PC-9 (cell line): ENCODE results near the gene TMPRSS5. TPM values are rescaled to one million over a fixed set of nuclear protein-coding genes. Genes with fewer than 3 reads are reported as not detected.
"Not testable (repeated sequence)": the region's sequence is repeated elsewhere in the genome, so short reads cannot be mapped to it uniquely, and the experiment has no call there.

Experiments
- BruUV-seq: library from RNA; stranded (reverse); fragments of 400-500 nt; replicated peaks from 2 replicates; lab custom pipeline; 2021; lab: Mats Ljungman, UMichigan
- CTCF ChIA-PET: fragments of 300-600 bp; sonication (Branson Sonifier 250); formaldehyde crosslinking; loops from one replicate; lab custom pipeline; 2022; ENCODE audit warnings: antibody characterized with exemption; lab: Charles Lee
- POLR2A ChIA-PET: fragments of 300-600 bp; sonication (Branson Sonifier 250); formaldehyde crosslinking; loops from one replicate; lab custom pipeline; 2022; ENCODE audit warnings: antibody characterized with exemption; ENCODE audit not compliant: unreplicated experiment; lab: Charles Lee
- DNase-seq, 2 experiments: peaks; one replicate each; pipeline versions ENCODE4 v3.0.0 to v3.0.0-alpha.2; 2015 to 2022; ENCODE audit warnings: mixed read lengths in 1 of 2
- H2AFZ ChIP-seq: fragments of 200-600 bp; sonication (generic); 2 replicates; pipeline ENCODE4 v1.8.1; 2017; ENCODE audit warnings: antibody characterized with exemption
- H3F3A ChIP-seq: fragments of 200-600 bp; sonication (generic); 2 replicates; pipeline ENCODE4 v1.8.1; 2017; ENCODE audit warnings: antibody characterized with exemption, mild to moderate bottlenecking, low read depth; ENCODE audit not compliant: insufficient read depth
- H3K27ac ChIP-seq: fragments of 200-600 bp; sonication (generic); 2 replicates; pipeline ENCODE4 v1.6.1; 2016; ENCODE audit warnings: mixed run types
- H3K27me3 ChIP-seq: fragments of 200-600 bp; sonication (generic); 2 replicates; pipeline ENCODE4 v1.6.1; 2016; ENCODE audit warnings: low read depth, mixed run types; ENCODE audit not compliant: insufficient read depth
- H3K36me3 ChIP-seq: fragments of 200-600 bp; sonication (generic); 2 replicates; pipeline ENCODE4 v1.6.1; 2016; ENCODE audit warnings: low read depth, mixed run types
- H3K4me1 ChIP-seq: fragments of 200-600 bp; sonication (generic); replicated peaks from 2 replicates; pipeline ENCODE4 v1.6.1; 2016; ENCODE audit warnings: mixed run types; ENCODE audit not compliant: insufficient read depth
- H3K4me2 ChIP-seq: fragments of 200-600 bp; sonication (generic); 2 replicates; pipeline ENCODE4 v1.6.1; 2017; ENCODE audit warnings: mixed run types
- H3K4me3 ChIP-seq: fragments of 200-600 bp; sonication (generic); 2 replicates; pipeline ENCODE4 v1.6.1; 2016; ENCODE audit warnings: mixed run types
- H3K79me2 ChIP-seq: fragments of 200-600 bp; sonication (generic); 2 replicates; pipeline ENCODE4 v1.6.1; 2017; ENCODE audit warnings: low read depth, mixed run types
- H3K9me2 ChIP-seq: fragments of 200-600 bp; sonication (generic); 2 replicates; pipeline ENCODE4 v1.8.1; 2017; ENCODE audit warnings: mild to moderate bottlenecking; ENCODE audit not compliant: insufficient read depth
- H3K9me3 ChIP-seq: fragments of 200-600 bp; sonication (generic); 2 replicates; pipeline ENCODE4 v1.8.1; 2016; ENCODE audit warnings: low read depth; ENCODE audit not compliant: insufficient read depth
- H4K20me1 ChIP-seq: fragments of 200-600 bp; sonication (generic); 2 replicates; pipeline ENCODE4 v1.8.1; 2017; ENCODE audit not compliant: insufficient read depth
- CTCF ChIP-seq: fragments of 200-600 bp; sonication (generic); conservative IDR thresholded peaks from 2 replicates; pipeline ENCODE4 v1.6.1; 2017; ENCODE audit warnings: mixed run types, antibody characterized with exemption, mild to moderate bottlenecking, moderate library complexity
- EZH2 ChIP-seq: fragments of 200-600 bp; sonication (generic); IDR thresholded peaks from 2 replicates; pipeline ENCODE4 v1.8.0; 2017; ENCODE audit warnings: antibody characterized with exemption, low read depth
- intact Hi-C: fragments of 100-400 bp; cut with micrococcal nuclease; formaldehyde crosslinking; loops from one replicate; pipeline ENCODE4 v1.10.0; 2022; ENCODE audit not compliant: unreplicated experiment
- total RNA-seq: library from RNA; stranded (reverse); gene quantifications from 2 replicates; pipeline ENCODE4 v1.2.3, GENCODE V29; 2021

Gene TMPRSS5
- total RNA-seq, 1 experiment from 2014 or later, result 0.83 TPM

- Histone ChIP-seq H3K4me3 (no peak overlapping the region), H3K9me2 (no peaks in the 10 kb centered on the region), H3K4me1 (no peaks in the 10 kb centered on the region), H3K79me2 (no peaks in the 10 kb centered on the region), H3K9me3 (no peaks in the 10 kb centered on the region), H3K27ac (no peak overlapping the region), H3F3A (no peaks in the 10 kb centered on the region), H2AFZ (no peak overlapping the region), H3K36me3 (no peaks in the 10 kb centered on the region), H3K27me3 (no peaks in the 10 kb centered on the region), H3K4me2 (no peak overlapping the region), H4K20me1 (no peaks in the 10 kb centered on the region)
- BruUV-seq, result no TSS peak
- POLR2A ChIA-PET, result no interaction called here
- TF ChIP-seq CTCF (no peak), EZH2 (no peak)
- DNase-seq, result no peak
- CTCF ChIA-PET, result no interaction called here
- intact Hi-C loops, result no loop called here
Measured at GRCh38 chr11:113715882-113716625, 9.9 kb upstream of the TMPRSS5 start.

GRCh38 chr11:113715273-113715672 is 9.2 kb upstream of the TMPRSS5 start:
- no peak overlapping the region for H3K4me2 ChIP-seq
- no peak overlapping the region for H3K27ac ChIP-seq
- no peaks in the 10 kb centered on the region for H3K4me1 ChIP-seq
- intact Hi-C loops, result no loop called here
- no peaks in the 10 kb centered on the region for H3K9me3 ChIP-seq
- no peaks in the 10 kb centered on the region for H3F3A ChIP-seq
- CTCF ChIA-PET, result no interaction called here
- DNase-seq, result no peak
- H2AFZ ChIP-seq, result no peak overlapping the region
- no peaks in the 10 kb centered on the region for H3K9me2 ChIP-seq
- H4K20me1 ChIP-seq, result no peaks in the 10 kb centered on the region
- H3K27me3 ChIP-seq, result no peaks in the 10 kb centered on the region
- H3K79me2 ChIP-seq, result no peaks in the 10 kb centered on the region
- no peak overlapping the region for H3K4me3 ChIP-seq
- no TSS peak for BruUV-seq
- POLR2A ChIA-PET, result no interaction called here
- no peaks in the 10 kb centered on the region for H3K36me3 ChIP-seq
- TF ChIP-seq EZH2 (no peak), CTCF (no peak)

- H3K9me3 ChIP-seq, result 0 out of 2 replicates have a peak, but pooled peaks cover 5% of the 10 kb centered on the region
- DNase-seq, result no peak
- H3K4me1 ChIP-seq, result no peaks in the 10 kb centered on the region
- no peak overlapping the region for H3K4me2 ChIP-seq
- ChIA-PET POLR2A (no interaction called here), CTCF (no interaction called here)
- no peaks in the 10 kb centered on the region for H3K36me3 ChIP-seq
- intact Hi-C loops, result no loop called here
- H3K27ac ChIP-seq, result no peak overlapping the region
- no peaks in the 10 kb centered on the region for H3K27me3 ChIP-seq
- no peaks in the 10 kb centered on the region; the same call in 1 of the 2 replicates for H3K9me2 ChIP-seq
- no peaks in the 10 kb centered on the region for H4K20me1 ChIP-seq
- TF ChIP-seq CTCF (no peak), EZH2 (no peak)
- no peak overlapping the region for H2AFZ ChIP-seq
- no peak overlapping the region for H3K4me3 ChIP-seq
- BruUV-seq, result no TSS peak
- H3K79me2 ChIP-seq, result no peaks in the 10 kb centered on the region
- H3F3A ChIP-seq, result no peaks in the 10 kb centered on the region
Measured at GRCh38 chr11:113710989-113711388, 4.9 kb upstream of the TMPRSS5 start.

GRCh38 chr11:113703551-113703950 is 2.6 kb downstream of the TMPRSS5 start:
- H3K27me3 ChIP-seq, H3K9me2 ChIP-seq, H3K9me3 ChIP-seq, H3K79me2 ChIP-seq, H3K4me2 ChIP-seq, BruUV-seq, intact Hi-C loops, CTCF ChIA-PET, H4K20me1 ChIP-seq, H2AFZ ChIP-seq, H3F3A ChIP-seq, H3K27ac ChIP-seq, H3K4me3 ChIP-seq, POLR2A ChIA-PET, H3K4me1 ChIP-seq, DNase-seq, H3K36me3 ChIP-seq: not testable (repeated sequence)
